Measurements from ENCODE around the gene UGT3A2.

Gene UGT3A2

GRCh38 chr5:36049949-36050348, 16.7 kb downstream of the UGT3A2 start:
- no peak for DNase-seq
- no peaks in the 10 kb centered on the region for H3K36me3 ChIP-seq
- H3K9me3 ChIP-seq = no peaks in the 10 kb centered on the region
- no peak for TF ChIP-seq CTCF (IDR thresholded peaks at IDR 0.05; ENCODE audit: low read depth, low read length)
- H3K27me3 ChIP-seq = 0 out of 2 replicates have a peak, but pooled peaks cover 3% of the 10 kb centered on the region
- no peak overlapping the region for H3K4me3 ChIP-seq (ENCODE audit: low read depth, low read length)
- H3K4me1 ChIP-seq = peaks cover 3% of the 10 kb centered on the region; the same call in 1 of the 2 replicates

GRCh38 chr5:36047384-36048160, 19.1 kb downstream of the UGT3A2 start:
- no peak for DNase-seq
- Histone ChIP-seq H3K4me1 (peaks cover 3% of the 10 kb centered on the region; the same call in 1 of the 2 replicates), H3K9me3 (no peaks in the 10 kb centered on the region), H3K4me3 (ENCODE audit: low read depth, low read length) (no peak overlapping the region), H3K36me3 (no peaks in the 10 kb centered on the region), H3K27me3 (0 out of 2 replicates have a peak, but pooled peaks cover 3% of the 10 kb centered on the region)
- TF ChIP-seq CTCF (IDR thresholded peaks at IDR 0.05; ENCODE audit: low read depth, low read length) = no peak

- no peaks in the 10 kb centered on the region for H3K9me3 ChIP-seq
- TF ChIP-seq CTCF (IDR thresholded peaks at IDR 0.05; ENCODE audit: low read depth, low read length) = no peak
- peaks cover 3% of the 10 kb centered on the region; the same call in 1 of the 2 replicates for H3K4me1 ChIP-seq
- no peak overlapping the region for H3K4me3 ChIP-seq (ENCODE audit: low read depth, low read length)
- no peaks in the 10 kb centered on the region for H3K36me3 ChIP-seq
- DNase-seq = no peak
- H3K27me3 ChIP-seq = 0 out of 2 replicates have a peak, but pooled peaks cover 3% of the 10 kb centered on the region
These were observed 20.8 kb downstream of the UGT3A2 start for GRCh38 chr5:36045895-36046294.

- H3K4me1 ChIP-seq = peaks cover 3% of the 10 kb centered on the region; the same call in 1 of the 2 replicates
- no peak for DNase-seq
- no peaks in the 10 kb centered on the region for H3K9me3 ChIP-seq
- H3K27me3 ChIP-seq = no peaks in the 10 kb centered on the region
- H3K36me3 ChIP-seq = no peaks in the 10 kb centered on the region
- H3K4me3 ChIP-seq (ENCODE audit: low read depth, low read length) = no peak overlapping the region
- TF ChIP-seq CTCF (IDR thresholded peaks at IDR 0.05; ENCODE audit: low read depth, low read length) = no peak
These were observed 25.2 kb downstream of the UGT3A2 start for GRCh38 chr5:36041537-36041845.

- H3K4me1 ChIP-seq = no peaks in the 10 kb centered on the region
- no peak for TF ChIP-seq CTCF (IDR thresholded peaks at IDR 0.05; ENCODE audit: low read depth, low read length)
- DNase-seq = no peak
- H3K9me3 ChIP-seq = no peaks in the 10 kb centered on the region
- H3K4me3 ChIP-seq (ENCODE audit: low read depth, low read length) = no peak overlapping the region
- H3K27me3 ChIP-seq = no peaks in the 10 kb centered on the region
- H3K36me3 ChIP-seq = no peaks in the 10 kb centered on the region
These were observed 25.8 kb downstream of the UGT3A2 start for GRCh38 chr5:36040651-36041536.

All from BE2C (cell line).